Germinal center (tissue), 1 donor: ENCODE results near the gene PKP1.

Experiments used
- DNase-seq: peaks from one replicate; pipeline ENCODE4 v3.0.0; 2012; ENCODE audit warnings: mixed read lengths, low spot score

PKP1 gene

GRCh38 chr1:201281573-201281972 lies 1.7 kb upstream of the PKP1 start:
- no peak for DNase-seq

GRCh38 chr1:201282216-201282615 lies 1.1 kb upstream of the PKP1 start:
- DNase-seq = no peak

DNA sequence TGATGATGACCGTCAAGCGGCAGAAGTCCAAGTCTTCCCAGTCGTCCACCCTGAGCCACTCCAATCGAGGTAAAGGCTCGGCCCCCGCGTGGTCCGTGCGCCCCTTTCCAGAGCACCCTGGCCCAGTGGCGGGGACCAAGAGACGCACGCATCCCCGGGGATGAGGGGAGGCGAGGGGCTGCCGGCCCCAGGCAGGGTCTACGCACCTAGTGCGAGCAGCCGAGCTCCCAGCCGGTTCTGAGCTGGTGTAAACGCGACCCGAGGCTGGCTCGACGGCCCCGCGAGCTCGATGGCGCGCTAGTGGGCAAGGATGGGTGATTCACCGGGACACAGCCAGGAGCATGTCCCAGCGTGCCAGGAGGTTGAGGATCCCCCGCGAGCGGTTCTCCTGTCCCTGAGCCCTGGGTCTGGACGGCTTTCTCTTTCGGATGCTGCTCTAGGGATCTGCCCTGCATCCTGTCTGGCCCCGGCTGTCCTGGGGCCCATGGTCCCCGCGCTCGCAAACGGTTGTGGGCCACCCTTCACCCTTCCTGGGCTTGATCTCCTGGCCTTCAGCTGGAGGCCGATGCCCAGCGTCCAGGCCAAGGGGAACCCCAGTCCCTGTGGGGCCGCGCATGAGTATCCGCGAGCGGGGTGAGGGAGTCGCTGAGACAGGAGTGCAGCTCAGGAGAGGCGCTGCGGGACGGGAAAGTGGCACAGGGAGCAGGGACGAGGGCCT lies 689 bp downstream of the PKP1 start:
- DNase-seq = no peak

DNA sequence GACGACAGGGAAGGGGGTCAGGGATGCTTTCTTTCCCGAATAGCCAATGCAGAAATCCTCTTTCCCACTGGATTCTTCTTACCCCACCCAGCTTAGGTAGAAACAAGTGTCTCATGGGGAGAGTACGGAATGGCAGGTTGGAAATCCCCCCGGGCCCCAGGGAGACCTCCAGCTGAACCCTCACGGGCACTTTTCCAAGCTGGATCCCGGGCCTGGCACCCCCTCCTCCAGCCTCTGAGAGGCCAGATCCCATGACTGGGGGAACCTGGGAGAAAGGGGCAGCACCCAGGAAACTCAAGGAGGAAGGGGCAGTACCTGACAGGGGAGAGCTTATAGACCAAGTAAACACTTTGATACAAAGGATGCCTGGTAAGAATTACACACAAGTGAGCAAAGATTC lies 1.3 kb downstream of the PKP1 start:
- DNase-seq = no peak

- no peak for DNase-seq
Measured at GRCh38 chr1:201285846-201286245, 2.5 kb downstream of the PKP1 start.

GRCh38 chr1:201286445-201286844 lies 3.1 kb downstream of the PKP1 start:
- DNase-seq = no peak

- DNase-seq = no peak
Measured at GRCh38 chr1:201288007-201288406, 4.7 kb downstream of the PKP1 start.

GRCh38 chr1:201288765-201289164 lies 5.5 kb downstream of the PKP1 start:
- DNase-seq = no peak

DNA sequence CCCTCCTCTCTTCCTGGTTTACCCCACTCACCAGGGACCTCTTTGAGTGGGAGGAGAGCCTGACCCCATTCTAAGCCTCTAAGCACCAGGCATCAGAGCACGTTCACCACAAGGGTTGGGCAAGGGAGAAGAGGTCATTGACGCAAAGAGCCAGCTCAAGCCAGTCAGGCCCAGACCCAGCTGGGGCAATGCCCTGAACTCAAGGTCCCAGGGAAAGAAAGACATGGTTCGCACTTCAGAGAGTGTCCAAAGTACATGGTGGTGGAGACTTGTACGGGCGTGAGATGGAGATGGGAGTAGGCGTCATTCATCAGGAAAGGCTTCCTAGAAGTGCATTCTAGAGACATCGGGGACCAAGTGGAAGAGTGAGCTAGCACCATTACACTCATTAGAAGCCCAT lies 7.2 kb downstream of the PKP1 start:
- DNase-seq = no peak

- no peak for DNase-seq
Measured at GRCh38 chr1:201291916-201292315, 8.6 kb downstream of the PKP1 start.

GRCh38 chr1:201294876-201295275 lies 11.6 kb downstream of the PKP1 start:
- DNase-seq = no peak

- DNase-seq = no peak
Measured at GRCh38 chr1:201295346-201295745, 12.0 kb downstream of the PKP1 start.

GRCh38 chr1:201295861-201296260 lies 12.6 kb downstream of the PKP1 start:
- no peak for DNase-seq

DNA sequence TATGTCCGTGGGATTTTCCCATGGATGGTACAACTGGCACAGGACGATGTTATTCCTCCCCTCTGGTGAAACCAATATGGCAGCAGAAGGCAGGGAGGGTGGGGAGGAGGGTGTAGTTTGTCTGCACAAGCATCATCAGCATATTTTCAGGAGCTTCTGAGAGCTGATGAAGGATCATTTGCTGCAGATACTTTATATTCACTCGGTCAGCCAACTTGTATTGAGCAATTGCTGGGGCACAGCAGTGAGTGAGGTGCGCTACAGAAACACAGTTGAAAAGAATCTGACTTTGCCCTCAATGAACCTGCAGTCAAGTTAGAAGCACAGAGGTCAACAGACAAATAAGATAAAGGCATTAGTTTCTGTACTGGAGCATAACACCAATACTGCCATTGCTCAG lies 13.0 kb downstream of the PKP1 start:
- no peak for DNase-seq

GRCh38 chr1:201298396-201299381 lies 15.4 kb downstream of the PKP1 start:
- no peak for DNase-seq

GRCh38 chr1:201299968-201300367 lies 16.7 kb downstream of the PKP1 start:
- no peak for DNase-seq

DNA sequence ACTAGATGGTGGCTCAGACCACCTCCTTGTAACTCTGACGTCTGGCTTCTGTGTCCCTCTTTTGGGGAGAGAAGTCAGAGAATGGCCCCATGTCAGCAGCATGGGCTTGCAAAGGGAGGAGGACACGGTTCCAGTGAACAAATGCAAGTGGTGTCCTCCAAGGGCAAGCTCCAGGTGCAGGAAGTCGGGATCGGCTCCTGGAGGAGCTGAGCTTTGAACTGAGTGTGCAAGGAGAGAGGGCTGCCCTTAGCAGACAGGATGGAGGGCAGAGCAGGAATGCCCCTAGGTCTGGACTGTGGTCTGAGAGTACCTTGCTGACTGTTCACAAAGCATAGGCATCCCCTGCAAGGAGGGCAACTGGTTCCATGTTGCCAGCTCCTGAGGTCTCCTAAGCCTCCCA lies 17.3 kb downstream of the PKP1 start:
- DNase-seq = no peak

DNA sequence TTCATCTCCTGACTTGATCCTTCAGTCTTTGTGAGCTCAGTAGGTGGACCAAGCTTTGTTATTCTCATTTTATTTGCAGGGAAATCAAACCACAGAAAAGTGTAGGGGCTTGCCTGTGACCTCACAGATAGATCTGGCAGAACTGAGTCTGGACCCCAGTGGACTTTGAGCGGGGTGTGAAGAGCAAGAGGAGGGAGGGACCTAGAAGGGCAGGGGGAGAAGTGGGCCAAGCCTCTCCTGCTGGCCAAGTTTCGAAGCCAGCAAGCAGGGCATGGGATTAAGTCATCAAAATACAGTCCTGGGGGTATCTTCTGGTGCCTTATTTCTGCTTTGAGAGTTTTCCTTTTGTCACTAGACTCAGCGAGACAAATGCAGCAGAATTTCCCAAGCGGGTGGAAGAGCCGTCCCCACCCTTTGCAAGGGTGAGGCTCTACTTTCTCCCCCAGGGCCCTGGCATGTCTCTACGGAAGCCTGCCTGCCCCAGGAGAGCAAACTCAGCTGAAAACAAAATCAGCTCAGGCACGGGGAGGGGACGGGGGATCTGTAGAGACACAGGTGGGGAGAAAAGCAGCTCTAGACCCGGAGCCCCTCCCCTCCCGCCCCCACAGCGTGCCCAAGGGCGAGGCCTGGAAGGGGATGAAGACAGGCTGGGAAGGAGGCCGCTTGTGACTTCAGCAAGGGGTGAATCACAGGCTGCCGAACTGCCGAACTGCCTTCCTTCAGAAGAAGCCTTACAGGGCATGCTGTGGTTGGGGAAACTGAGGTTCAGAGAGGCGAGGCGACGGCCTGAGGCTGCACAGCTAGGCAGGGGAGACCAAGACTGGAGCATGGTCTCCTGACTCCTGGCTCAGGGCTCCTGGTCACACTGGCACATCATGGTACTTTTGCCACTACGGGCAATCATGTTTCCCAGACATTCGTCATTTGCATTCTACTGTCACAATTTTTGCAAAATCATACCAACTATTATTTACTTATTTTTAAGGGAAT lies 19.2 kb downstream of the PKP1 start:
- no peak for DNase-seq

DNA sequence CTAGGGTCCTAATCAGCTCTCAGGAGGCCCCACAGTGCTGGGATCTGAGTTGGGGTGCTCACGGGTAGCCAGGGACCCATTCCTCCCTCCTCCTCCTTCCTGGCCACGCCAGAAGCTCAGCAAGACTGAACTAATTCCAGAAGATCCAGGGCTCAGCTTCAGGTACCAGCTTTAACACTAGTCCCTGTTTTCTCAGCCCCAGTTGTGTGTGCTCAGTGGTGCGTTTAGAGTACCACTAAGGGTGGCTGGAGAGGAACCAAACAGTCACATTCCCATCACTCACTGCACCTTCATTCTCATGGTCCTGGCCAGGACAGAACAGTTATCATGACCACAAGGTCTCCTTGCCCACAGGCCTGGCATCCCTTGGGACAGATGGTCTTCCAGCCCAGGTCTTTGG lies 20.8 kb downstream of the PKP1 start:
- DNase-seq = no peak

DNA sequence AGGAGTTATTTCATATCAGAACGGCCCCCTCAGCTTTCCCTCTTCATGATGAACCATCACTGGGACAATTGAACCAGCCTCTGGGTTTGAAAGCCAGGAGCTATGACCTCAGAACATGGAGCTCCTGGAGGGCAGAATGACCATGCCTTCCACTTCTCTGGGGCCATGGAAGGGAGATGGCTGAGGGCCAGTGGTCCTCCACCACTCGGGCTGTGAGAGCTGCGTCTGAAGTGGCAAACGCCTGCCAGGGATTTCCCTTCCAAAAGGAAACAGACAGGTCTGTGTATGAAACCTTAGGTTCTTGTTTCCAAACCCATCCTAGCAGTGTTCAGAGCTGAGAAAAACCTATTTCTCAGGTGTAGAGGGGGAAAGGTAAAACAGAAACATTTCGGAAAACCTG lies 22.5 kb downstream of the PKP1 start:
- no peak for DNase-seq

DNA sequence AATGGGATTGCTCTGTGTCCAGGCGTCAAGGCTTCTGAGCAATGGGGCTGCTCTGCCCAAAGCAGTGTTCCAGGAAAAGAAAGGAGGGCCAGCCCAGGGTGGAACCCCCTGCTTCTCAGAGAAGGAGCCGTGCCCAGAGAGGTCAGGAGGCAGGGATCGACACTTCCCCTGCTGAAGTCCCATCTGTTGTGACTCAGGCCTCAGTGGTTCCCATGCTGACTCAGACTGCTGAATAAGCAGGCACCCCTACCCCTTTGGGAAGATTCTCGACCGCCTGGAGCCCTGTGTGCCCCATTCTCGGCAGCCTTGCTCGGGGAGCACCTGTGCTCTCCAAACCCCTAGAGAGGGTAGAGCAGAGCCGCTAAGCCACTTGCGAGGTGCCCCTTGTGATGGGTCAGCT lies 23.9 kb downstream of the PKP1 start:
- DNase-seq = no peak
